ENCODE measurements around the gene AFG3L2. TPM values are rescaled to one million over a fixed set of nuclear protein-coding genes. Genes with fewer than 3 reads are reported as not detected.

Gene AFG3L2
- total RNA-seq, 1 experiment from 2014 or later: 73.5 TPM

- Histone ChIP-seq H4K20me1 (ENCODE audit: control insufficient read depth, insufficient read depth, insufficient read length) (no peaks in the 10 kb centered on the region), H4K91ac (ENCODE audit: insufficient read length, low read depth, low read length) (no peak overlapping the region), H3K4me1 (ENCODE audit: insufficient read depth, low read length) (no peaks in the 10 kb centered on the region), H3T11ph (ENCODE audit: low read length) (no peak overlapping the region), H2AK5ac (ENCODE audit: insufficient read length, low read length) (no peak overlapping the region), H3K14ac (ENCODE audit: insufficient read depth, low read length) (no peak overlapping the region), H3K23me2 (ENCODE audit: insufficient read length, low read depth, low read length, poor library complexity, severe bottlenecking) (no peaks in the 10 kb centered on the region), H3K9me3 (ENCODE audit: control insufficient read depth, low read depth, low read length) (no peaks in the 10 kb centered on the region), H3K4ac (ENCODE audit: low read depth, low read length) (no peak overlapping the region), H3K27ac (ENCODE audit: insufficient read length, low read depth, low read length) (no peak overlapping the region), H3K23ac (ENCODE audit: insufficient read length, low read depth, low read length) (no peak overlapping the region), H4K5ac (ENCODE audit: insufficient read length, low read depth, low read length) (no peak overlapping the region), H3K18ac (ENCODE audit: insufficient read length, low read depth, low read length) (no peak overlapping the region), H2BK120ac (ENCODE audit: low read depth, low read length, poor library complexity, severe bottlenecking) (no peak overlapping the region), H2BK20ac (ENCODE audit: low read depth, low read length, poor library complexity, severe bottlenecking) (no peak overlapping the region), H2BK15ac (ENCODE audit: low read depth, low read length) (no peak overlapping the region), H3K79me2 (ENCODE audit: insufficient read depth, low read length) (no peaks in the 10 kb centered on the region), H2BK5ac (ENCODE audit: insufficient read length, low read length) (no peak overlapping the region), H3K9ac (ENCODE audit: extremely low read depth, insufficient read length, low read length) (no peak overlapping the region), H3K27me3 (ENCODE audit: insufficient read depth, low read length) (no peaks in the 10 kb centered on the region; the same call in 1 of the 2 replicates), H2BK12ac (ENCODE audit: insufficient read length, low read depth, low read length) (no peak overlapping the region), H4K8ac (replicated peaks; ENCODE audit: insufficient read length, low read depth, low read length) (no peak overlapping the region), H2AFZ (ENCODE audit: low read length) (no peak overlapping the region), H3K4me2 (ENCODE audit: insufficient read depth, insufficient read length, low read length) (no peak overlapping the region), H3K79me1 (ENCODE audit: insufficient read depth, low read depth, low read length, poor library complexity, severe bottlenecking) (no peaks in the 10 kb centered on the region), H3K56ac (ENCODE audit: insufficient read length, low read depth, low read length) (no peak overlapping the region)
- no peaks in the 10 kb centered on the region for H3K9me3 Mint-ChIP-seq
- no peak for DNase-seq
- no CpG with 5 or more reads among the region's 1 CpG for WGBS (ENCODE audit: extremely low coverage, insufficient read length, low lambda C conversion rate)
- H3K4me1 Mint-ChIP-seq: peaks cover 19 to 27% of the 10 kb centered on the region in 2 experiments
- no peak for TF ChIP-seq CTCF (conservative IDR thresholded peaks at IDR 0.05)
- peaks cover 35% of the 10 kb centered on the region for H3K27me3 Mint-ChIP-seq (ENCODE audit: low read depth)
- H3K36me3 Mint-ChIP-seq (ENCODE audit: insufficient read depth in 1 of 3, low read depth in 3 of 3): no peaks in the 10 kb centered on the region; a peak in 1 of 7 replicates
- peak overlapping the region in 1 of 3 experiments; percentile 67; a peak in 1 of 7 replicates for H3K27ac Mint-ChIP-seq
- H3K4me3 Mint-ChIP-seq: no peak overlapping the region
Measured at GRCh38 chr18:12281861-12282260, 95.2 kb downstream of the AFG3L2 start.
